GM03348 (cell line): ENCODE measurements around the gene CWC15.
"Not testable (repeated sequence)": the region's sequence is repeated elsewhere in the genome, so short reads cannot be mapped to it uniquely, and the experiment has no call there.

Experiments used
- DNase-seq: peaks from one replicate; pipeline ENCODE4 v3.0.0; 2012; ENCODE audit warnings: low spot score

CWC15 gene

DNA sequence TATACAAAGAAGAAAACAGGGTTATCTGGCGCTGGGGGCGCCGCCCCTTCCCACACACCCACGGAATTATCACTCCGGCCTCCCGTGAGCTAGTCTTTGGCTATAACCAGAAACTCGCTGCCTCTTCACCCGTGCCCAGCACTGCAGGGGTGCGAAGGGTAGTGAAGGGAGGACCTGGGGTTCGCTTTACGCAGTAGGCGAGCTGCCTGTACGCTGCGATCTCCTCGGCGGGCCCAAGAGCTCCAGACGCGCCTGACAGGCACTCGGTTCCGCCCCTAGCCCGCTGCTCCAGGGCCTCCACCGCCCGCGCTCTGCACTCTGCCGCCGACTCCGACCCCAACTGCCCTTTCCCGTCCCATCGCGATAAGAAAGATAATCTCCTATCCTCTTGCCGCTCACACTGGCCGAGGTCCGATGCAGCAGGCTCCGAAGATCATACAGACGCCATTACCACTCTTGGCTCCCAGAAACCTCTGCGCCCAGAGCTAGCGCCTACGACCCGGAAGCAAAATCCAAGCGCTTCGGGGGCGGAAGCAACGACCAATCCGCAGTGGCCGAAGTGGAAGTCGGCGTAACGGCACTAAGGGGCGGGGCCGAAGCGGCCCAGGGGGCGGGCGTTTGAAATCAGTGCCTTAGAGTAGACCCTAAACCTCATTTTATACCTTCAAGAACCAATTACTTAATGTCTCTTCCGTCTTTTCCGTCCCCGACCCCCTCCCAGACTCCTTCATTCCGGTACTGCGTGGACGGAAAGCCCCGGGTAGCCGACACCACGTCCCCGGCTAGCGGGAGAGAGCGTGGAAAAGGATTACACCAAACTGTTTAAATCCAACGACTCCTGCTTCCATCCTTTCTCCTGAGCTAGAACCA lies at the start of gene CWC15, which contains the start of gene KDM4D:
CWC15 (minus strand) TSS at position 458 of the 870 bp plus-strand sequence. CDS start 1,371 bp downstream, outside the sequence.
KDM4D (plus strand) TSS at position 611 of the 870 bp plus-strand sequence. CDS start 23,664 bp downstream, outside the sequence.
- peak; percentile 98 for DNase-seq

GRCh38 chr11:95021468-95021867 lies 48.1 kb upstream of the CWC15 start:
- not testable (repeated sequence) for DNase-seq

DNA sequence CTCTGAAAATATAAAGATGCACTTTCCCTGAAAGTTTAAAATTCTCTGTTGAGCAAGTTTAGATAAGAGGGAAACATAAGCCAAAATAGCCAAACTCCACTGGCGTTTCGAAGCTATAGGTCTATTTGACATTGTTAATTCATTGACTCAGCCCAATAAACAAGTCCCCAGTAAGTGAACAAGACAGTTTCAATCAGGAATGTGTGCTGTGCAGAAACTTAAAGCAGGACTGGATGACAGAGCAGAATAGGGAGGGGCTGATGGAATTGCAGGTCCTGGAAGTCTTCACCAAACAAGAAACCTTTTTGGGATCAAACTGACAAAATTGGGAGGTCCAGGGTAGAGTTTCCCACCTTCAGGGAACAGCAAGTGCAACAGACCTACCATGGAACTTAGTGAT lies 42.8 kb upstream of the CWC15 start:
- DNase-seq, result no peak

- DNase-seq, result no peak
Measured at GRCh38 chr11:95014184-95014821, 40.9 kb upstream of the CWC15 start.

GRCh38 chr11:95011376-95011775 lies 38.0 kb upstream of the CWC15 start:
- DNase-seq, result no peak

DNA sequence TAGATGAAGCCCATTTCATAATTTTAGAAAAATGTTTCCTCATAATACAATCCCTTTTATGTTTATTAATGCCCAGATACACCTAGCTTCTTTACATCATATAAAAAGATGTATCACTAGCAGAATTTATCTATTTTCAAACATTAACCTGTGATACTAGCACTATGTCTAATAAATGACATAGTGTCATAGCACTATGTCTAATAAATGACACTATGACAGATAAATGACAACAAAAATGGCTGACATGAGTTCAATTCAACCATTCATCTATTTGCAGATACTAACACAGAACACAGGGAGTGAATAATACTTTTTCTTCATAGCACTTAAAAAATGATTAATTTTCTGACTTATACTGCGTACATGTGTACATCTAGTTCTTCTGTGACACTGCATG lies 32.3 kb upstream of the CWC15 start:
- no peak for DNase-seq

- DNase-seq, result no peak
Measured at GRCh38 chr11:95003716-95004115, 30.4 kb upstream of the CWC15 start.

DNA sequence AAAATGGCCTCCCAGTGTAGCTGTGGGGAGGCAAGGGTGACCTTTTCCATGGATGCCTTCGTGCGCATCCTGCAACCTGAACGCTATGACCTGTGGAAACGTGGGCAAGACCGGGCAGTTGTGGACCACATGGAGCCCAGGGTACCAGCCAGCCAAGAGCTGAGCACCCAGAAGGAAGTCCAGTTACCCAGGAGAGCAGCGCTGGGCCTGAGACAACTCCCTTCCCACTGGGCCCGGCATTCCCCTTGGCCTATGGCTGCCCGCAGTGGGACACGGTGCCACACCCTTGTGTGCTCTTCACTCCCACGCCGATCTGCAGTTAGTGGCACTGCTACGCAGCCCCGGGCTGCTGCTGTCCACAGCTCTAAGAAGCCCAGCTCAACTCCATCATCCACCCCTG lies 24.9 kb upstream of the CWC15 start:
- DNase-seq, result no peak

GRCh38 chr11:94997437-94997836 lies 24.1 kb upstream of the CWC15 start:
- DNase-seq, result no peak

- DNase-seq, result no peak
Measured at GRCh38 chr11:94993400-94993943, 20.1 kb upstream of the CWC15 start.

DNA sequence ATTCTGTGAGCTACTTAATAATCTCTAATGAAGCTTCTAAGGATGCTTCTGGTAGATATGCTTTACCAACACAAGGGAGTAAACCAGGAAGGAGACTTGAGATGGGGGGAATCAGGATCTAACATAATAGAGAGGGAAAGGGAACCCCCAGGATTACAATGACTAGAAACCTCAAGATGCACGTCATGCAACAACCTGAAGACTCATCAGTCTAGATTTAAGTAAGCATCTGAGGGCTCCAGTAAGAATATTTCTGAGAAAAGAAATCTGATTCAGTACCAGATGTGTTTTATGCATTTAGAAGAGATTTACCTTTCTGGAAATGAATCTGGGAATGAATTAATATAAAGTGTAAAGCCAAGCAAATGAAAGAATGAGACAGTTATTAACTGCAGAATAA lies 15.4 kb upstream of the CWC15 start:
- no peak for DNase-seq

DNA sequence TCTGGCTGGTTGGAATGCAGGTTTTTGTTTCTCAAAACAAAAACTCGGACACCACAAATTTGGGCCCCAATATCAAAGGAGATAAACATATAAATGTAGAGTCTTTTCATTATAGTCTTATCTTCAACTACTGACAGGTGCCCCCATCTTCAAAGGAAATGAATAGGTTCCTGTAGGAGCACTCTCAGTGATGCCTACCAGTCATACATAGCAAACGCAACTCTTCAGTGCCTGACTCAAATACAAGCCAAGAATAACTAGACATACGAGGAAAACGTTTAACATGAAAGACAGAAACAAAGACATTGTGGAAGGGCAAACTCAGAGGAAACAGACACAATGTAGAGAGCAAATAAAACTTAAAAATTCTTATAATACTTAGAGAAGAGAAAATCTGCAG lies 14.0 kb upstream of the CWC15 start:
- no peak for DNase-seq

DNA sequence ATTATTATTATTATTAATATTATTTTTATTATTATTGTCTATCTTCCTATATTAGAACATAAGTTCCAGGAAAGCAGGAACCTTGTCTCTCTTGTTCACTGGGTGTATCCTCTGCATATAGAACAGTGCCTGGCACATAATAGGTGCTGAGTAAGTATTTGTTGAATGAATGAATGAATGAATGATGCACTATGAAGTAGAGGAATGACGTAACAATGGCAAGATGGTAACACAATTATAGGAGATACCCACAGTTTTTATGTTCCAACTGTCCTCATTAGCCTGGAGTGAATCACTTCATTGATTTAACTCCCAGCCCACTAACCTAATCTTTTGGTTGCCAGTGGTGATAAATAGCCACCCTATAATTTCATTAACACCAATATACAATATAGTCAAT lies 2.2 kb upstream of the CWC15 start:
- DNase-seq, result no peak

GRCh38 chr11:94974178-94974577 lies 822 bp upstream of the CWC15 start:
- DNase-seq, result no peak

DNA sequence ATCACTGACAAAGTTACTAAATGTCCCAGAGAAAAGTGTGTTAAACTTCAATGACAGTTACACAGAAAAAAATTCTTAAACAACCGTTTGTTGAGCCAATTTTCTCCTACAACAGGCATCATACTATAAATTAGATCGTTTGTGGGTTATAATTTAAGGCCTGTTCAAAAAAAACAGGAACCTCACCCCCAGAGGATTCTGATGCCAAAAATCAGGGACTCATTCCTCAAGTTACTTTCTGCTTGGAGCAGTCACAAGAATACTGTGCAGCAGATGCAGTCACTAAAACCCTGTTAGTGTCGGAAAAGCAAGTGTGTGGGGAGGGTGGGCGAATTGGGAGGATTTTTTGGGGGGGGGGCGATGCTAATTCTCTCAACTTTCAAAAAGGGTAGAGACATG lies 657 bp downstream of the CWC15 start:
- DNase-seq, result no peak

- peak; percentile 66 for DNase-seq
Measured at GRCh38 chr11:94968334-94968958, 4.9 kb downstream of the CWC15 start.

GRCh38 chr11:94964934-94965333 lies 8.4 kb downstream of the CWC15 start:
- DNase-seq, result no peak

DNA sequence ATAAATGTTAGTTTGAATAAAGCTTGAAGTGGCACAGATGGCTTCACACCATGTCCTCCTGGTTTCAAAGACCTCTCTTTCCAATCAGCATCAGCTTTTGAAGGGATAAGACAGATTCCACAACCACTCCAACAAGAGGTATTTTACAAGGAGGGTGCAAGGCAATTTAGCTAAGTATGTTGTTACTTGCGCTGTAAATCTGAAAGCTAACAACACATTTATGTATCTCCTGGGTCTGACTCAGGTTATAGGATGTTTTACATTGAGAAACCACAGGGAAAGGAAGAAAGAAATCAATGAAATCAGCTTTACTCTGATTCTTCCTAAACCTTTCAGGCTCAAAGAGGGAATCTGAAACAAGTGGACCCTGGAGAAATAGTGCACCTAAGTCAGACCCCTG lies 12.1 kb downstream of the CWC15 start:
- DNase-seq, result no peak

DNA sequence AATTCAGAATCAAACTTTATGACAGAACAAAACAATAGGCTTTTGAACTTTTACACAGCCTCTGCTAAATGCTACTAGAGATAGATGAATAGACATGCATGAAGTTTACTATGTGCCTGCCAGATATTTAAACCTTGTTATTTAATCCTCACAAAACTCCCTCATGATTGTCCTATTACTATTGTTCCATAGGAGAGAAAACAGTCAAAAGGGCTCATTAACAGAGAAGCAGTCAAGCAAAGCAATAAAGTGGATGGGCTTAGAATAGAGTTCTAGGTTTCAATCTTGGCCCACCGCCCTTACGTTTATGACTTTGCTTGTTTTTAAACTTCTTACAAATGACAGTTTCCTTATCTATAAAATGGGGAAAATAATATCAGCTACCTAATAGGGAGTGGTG lies 12.9 kb downstream of the CWC15 start:
- no peak for DNase-seq

- DNase-seq, result no peak
Measured at GRCh38 chr11:94959179-94959578, 14.2 kb downstream of the CWC15 start.

DNA sequence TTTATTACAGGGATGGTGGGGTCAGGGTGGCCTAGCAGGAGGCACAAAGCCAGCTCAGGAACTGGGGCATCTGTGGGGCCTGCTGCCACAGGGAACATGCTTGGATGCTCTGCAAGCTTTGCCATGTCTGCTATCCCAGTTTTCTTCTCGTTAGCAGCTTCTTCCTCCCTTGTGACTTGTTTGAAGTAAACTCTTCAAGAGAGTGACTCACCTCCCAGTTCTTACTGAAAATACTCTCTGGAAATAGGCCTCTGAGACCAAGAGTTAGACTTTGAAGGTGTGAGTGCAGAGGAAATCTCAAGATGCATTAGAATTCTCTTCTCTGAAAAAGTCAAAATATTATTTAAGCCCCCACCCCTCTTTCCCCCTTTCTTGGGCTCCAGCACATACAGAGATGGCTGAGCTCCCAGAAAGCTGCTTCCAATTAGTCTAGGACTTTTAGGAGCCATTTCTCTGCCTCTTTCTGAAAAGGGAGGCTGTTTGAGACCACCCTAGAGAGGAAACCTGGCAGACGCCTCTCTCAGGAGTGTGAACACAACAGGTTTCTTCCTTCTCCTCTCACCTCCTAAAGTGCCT lies 15.1 kb downstream of the CWC15 start:
- peak; percentile 58 for DNase-seq

DNA sequence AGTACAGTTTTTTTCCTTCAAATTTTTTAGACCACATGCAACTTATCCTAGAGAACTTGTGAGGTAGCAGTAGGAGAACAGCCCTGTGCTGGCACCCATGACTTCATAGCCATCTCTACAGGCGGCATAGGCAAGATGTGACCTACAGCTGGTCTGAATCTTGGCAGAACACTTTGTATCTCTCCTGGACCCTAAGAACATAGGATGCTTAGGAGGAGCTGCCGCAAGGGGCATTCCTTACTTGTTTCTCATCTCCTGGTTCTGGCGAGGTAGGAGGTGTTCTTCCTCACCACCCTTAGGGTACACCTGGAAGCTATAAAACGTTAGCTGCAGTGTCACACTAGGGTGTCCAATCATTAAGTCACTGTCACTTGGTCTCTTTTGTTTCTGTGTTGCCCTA lies 16.4 kb downstream of the CWC15 start:
- DNase-seq, result no peak
